D721Med (cell line): ENCODE results near the gene ROCK1.
"Not testable (repeated sequence)": the region's sequence is repeated elsewhere in the genome, so short reads cannot be mapped to it uniquely, and the experiment has no call there.

Source experiments
- DNase-seq: peaks from one replicate; pipeline ENCODE4 v3.0.0; 2011; ENCODE audit warnings: low spot score; ENCODE audit not compliant: insufficient read length
- FAIRE-seq: peaks from 2 replicates; lab custom pipeline; 2011; peaks lifted over from hg19 to GRCh38; lab: Jason Lieb, UNC
- CTCF ChIP-seq: IDR thresholded peaks from 2 replicates; pipeline ENCODE4 v1.5.1; 2012; ENCODE audit warnings: mild to moderate bottlenecking, control low read depth; ENCODE audit not compliant: insufficient read depth; ENCODE audit errors: missing control alignments

ROCK1 gene

GRCh38 chr18:21111346-21112139, at the start of gene ROCK1:
ROCK1 (minus strand) TSS chr18:21111813; CDS start chr18:21110910, 903 bp downstream.
- FAIRE-seq (no peak), DNase-seq (peak; percentile 82)
- no peak for TF ChIP-seq CTCF

GRCh38 chr18:21155443-21155842, 43.8 kb upstream of the ROCK1 start:
- no peak for FAIRE-seq
- TF ChIP-seq CTCF, result no peak
- no peak for DNase-seq

GRCh38 chr18:21146016-21146415, 34.4 kb upstream of the ROCK1 start:
- FAIRE-seq (no peak), DNase-seq (no peak)

GRCh38 chr18:21145371-21145770, 33.8 kb upstream of the ROCK1 start:
- no peak for TF ChIP-seq CTCF
- no peak for DNase-seq
- no peak for FAIRE-seq

More at GRCh38 chr18:21146016-21146415, 34.4 kb upstream of the ROCK1 start:
- TF ChIP-seq CTCF, result no peak

GRCh38 chr18:21141668-21142422, 30.2 kb upstream of the ROCK1 start:
- FAIRE-seq (no peak), DNase-seq (no peak)
- TF ChIP-seq CTCF, result no peak

- FAIRE-seq, DNase-seq: not testable (repeated sequence)
Measured at GRCh38 chr18:21137719-21138488, 26.3 kb upstream of the ROCK1 start.

- TF ChIP-seq CTCF, result peak; percentile 55
- DNase-seq (no peak), FAIRE-seq (no peak)
Measured at GRCh38 chr18:21134895-21135294, 23.3 kb upstream of the ROCK1 start.
